HG03457 (cell line): Measurements from ENCODE around the gene NBL1.

Source experiments
- ATAC-seq: cut with Tn5 transposase; IDR thresholded peaks from one replicate; pipeline ENCODE4 v1.9.1; 2021; ENCODE audit warnings: moderate number of reproducible peaks; ENCODE audit not compliant: unreplicated experiment

The NBL1 gene

GRCh38 chr1:19643602-19644394 lies at the start of gene NBL1:
Gene NBL1 (plus strand): TSS chr1:19644311. CDS start chr1:19655031, 10,720 bp downstream.
- no peak for ATAC-seq

GRCh38 chr1:19596065-19596713 lies 47.9 kb upstream of the NBL1 start:
- ATAC-seq = no peak

GRCh38 chr1:19596714-19597495 lies 47.2 kb upstream of the NBL1 start:
- ATAC-seq = peak; percentile 85

- ATAC-seq = no peak
Observed at GRCh38 chr1:19597496-19598309, 46.4 kb upstream of the NBL1 start.

GRCh38 chr1:19599810-19600209 lies 44.3 kb upstream of the NBL1 start:
- no peak for ATAC-seq

- no peak for ATAC-seq
Observed at GRCh38 chr1:19602486-19602885, 41.6 kb upstream of the NBL1 start.

- no peak for ATAC-seq
Observed at GRCh38 chr1:19605967-19606366, 38.1 kb upstream of the NBL1 start.

- ATAC-seq = no peak
Observed at GRCh38 chr1:19606817-19607642, 37.1 kb upstream of the NBL1 start.

GRCh38 chr1:19608232-19608631 lies 35.9 kb upstream of the NBL1 start:
- no peak for ATAC-seq

- ATAC-seq = no peak
Observed at GRCh38 chr1:19610282-19610981, 33.7 kb upstream of the NBL1 start.

GRCh38 chr1:19612530-19612929 lies 31.6 kb upstream of the NBL1 start:
- no peak for ATAC-seq

GRCh38 chr1:19613171-19613703 lies 30.9 kb upstream of the NBL1 start:
- no peak for ATAC-seq

- no peak for ATAC-seq
Observed at GRCh38 chr1:19615438-19615837, 28.7 kb upstream of the NBL1 start.

- no peak for ATAC-seq
Observed at GRCh38 chr1:19616489-19616888, 27.6 kb upstream of the NBL1 start.

GRCh38 chr1:19617376-19617775 lies 26.7 kb upstream of the NBL1 start:
- ATAC-seq = no peak

GRCh38 chr1:19618428-19618827 lies 25.7 kb upstream of the NBL1 start:
- ATAC-seq = no peak

GRCh38 chr1:19619697-19620384 lies 24.3 kb upstream of the NBL1 start:
- ATAC-seq = no peak

GRCh38 chr1:19620786-19621185 lies 23.3 kb upstream of the NBL1 start:
- ATAC-seq = no peak
